ENCODE results near the gene EFNA5.

EFNA5 gene

GRCh38 chr5:107383414-107383813, 287.3 kb downstream of the EFNA5 start:
- DNase-seq, result no peak

GRCh38 chr5:107381189-107381856, 289.4 kb downstream of the EFNA5 start:
- no peak for DNase-seq

- no peak for DNase-seq
These were observed 290.1 kb downstream of the EFNA5 start for GRCh38 chr5:107380654-107381053.

- no peak for DNase-seq
These were observed 292.4 kb downstream of the EFNA5 start for GRCh38 chr5:107378218-107378899.

- no peak for DNase-seq
These were observed 293.5 kb downstream of the EFNA5 start for GRCh38 chr5:107377277-107377609.

- no peak for DNase-seq
These were observed 294.0 kb downstream of the EFNA5 start for GRCh38 chr5:107376546-107377276.

- no peak for DNase-seq
These were observed 297.0 kb downstream of the EFNA5 start for GRCh38 chr5:107373549-107374263.

- no peak for DNase-seq
These were observed 297.9 kb downstream of the EFNA5 start for GRCh38 chr5:107372723-107373450.

- no peak for DNase-seq
These were observed 300.3 kb downstream of the EFNA5 start for GRCh38 chr5:107370396-107370968.

GRCh38 chr5:107369622-107370021, 301.1 kb downstream of the EFNA5 start:
- no peak for DNase-seq

GRCh38 chr5:107368615-107369014, 302.1 kb downstream of the EFNA5 start:
- DNase-seq, result no peak

GRCh38 chr5:107367939-107368338, 302.8 kb downstream of the EFNA5 start:
- DNase-seq, result no peak

GRCh38 chr5:107367480-107367879, 303.3 kb downstream of the EFNA5 start:
- DNase-seq, result no peak

- no peak for DNase-seq
These were observed 305.2 kb downstream of the EFNA5 start for GRCh38 chr5:107365320-107366109.

- DNase-seq, result no peak
These were observed 306.1 kb downstream of the EFNA5 start for GRCh38 chr5:107364443-107365319.

- no peak for DNase-seq
These were observed 307.0 kb downstream of the EFNA5 start for GRCh38 chr5:107363768-107364167.

- no peak for DNase-seq
These were observed 308.8 kb downstream of the EFNA5 start for GRCh38 chr5:107361945-107362344.

- DNase-seq, result no peak
These were observed 310.9 kb downstream of the EFNA5 start for GRCh38 chr5:107359916-107360234.

GRCh38 chr5:107359033-107359915, 311.5 kb downstream of the EFNA5 start:
- no peak for DNase-seq

GRCh38 chr5:107356891-107357290, 313.8 kb downstream of the EFNA5 start:
- no peak for DNase-seq

Measured in NCI-H2029 treated with DMSO at 0.1 percent for 48 hours (cell line).